Measurements from ENCODE around the gene SATB2. TPM values are rescaled to one million over a fixed set of nuclear protein-coding genes. Genes with fewer than 3 reads are reported as not detected.

SATB2 gene
- total RNA-seq, 1 donor, result 53.2 TPM

DNA sequence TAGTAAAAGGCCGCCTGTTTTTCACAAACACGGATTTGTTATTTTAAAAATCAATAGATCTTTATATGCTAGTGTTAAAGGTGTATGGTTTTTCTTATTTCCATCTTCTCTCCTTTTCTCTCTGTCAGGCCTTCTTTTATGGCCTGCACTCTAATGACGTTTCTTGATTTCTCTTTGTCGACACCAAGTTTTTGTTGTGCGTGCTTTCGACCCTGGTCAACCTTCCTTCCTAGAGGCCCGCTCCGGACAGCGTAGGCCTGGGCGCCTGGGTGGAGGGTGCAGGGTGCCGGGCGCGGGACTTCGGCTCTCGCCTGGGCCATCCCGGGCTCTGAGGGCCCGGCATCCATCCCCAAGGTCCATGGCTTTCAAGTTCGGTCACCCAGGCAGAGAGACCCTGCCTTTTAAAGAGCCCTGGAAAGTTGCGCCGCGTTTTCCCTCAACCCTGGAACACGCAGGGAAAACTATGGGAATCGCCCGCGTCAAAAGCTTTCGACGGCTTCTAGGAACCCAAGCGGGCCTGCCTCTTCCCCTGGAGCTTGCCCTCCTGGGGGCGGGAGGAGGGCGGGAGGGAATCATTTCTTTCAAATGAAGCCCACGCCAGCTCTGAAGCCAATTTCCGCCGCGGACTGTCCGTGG lies 4.1 kb upstream of the SATB2 start:
- H3K4me3 ChIP-seq (ENCODE audit: insufficient read depth, low read length), result peak overlapping the region; percentile 87
- no peaks in the 10 kb centered on the region for H3K9me3 ChIP-seq (ENCODE audit: low read depth, low read length)
- TF ChIP-seq, protein P1, sequence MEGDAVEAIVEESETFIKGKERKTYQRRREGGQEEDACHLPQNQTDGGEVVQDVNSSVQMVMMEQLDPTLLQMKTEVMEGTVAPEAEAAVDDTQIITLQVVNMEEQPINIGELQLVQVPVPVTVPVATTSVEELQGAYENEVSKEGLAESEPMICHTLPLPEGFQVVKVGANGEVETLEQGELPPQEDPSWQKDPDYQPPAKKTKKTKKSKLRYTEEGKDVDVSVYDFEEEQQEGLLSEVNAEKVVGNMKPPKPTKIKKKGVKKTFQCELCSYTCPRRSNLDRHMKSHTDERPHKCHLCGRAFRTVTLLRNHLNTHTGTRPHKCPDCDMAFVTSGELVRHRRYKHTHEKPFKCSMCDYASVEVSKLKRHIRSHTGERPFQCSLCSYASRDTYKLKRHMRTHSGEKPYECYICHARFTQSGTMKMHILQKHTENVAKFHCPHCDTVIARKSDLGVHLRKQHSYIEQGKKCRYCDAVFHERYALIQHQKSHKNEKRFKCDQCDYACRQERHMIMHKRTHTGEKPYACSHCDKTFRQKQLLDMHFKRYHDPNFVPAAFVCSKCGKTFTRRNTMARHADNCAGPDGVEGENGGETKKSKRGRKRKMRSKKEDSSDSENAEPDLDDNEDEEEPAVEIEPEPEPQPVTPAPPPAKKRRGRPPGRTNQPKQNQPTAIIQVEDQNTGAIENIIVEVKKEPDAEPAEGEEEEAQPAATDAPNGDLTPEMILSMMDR (IDR thresholded peaks at IDR 0.05; ENCODE audit: extremely low read depth, low read depth, low read length), result no peak
- peak; percentile 93 for DNase-seq (ENCODE audit: insufficient read length, low spot score, missing footprints)
- H3K27me3 ChIP-seq (ENCODE audit: insufficient read depth, low read length), result peaks cover 25% of the 10 kb centered on the region
- peaks cover 66% of the 10 kb centered on the region for H3K79me2 ChIP-seq (ENCODE audit: insufficient read depth, low read length)
- peak overlapping the region; percentile 96 for H2AFZ ChIP-seq (ENCODE audit: low read length)
- H3K4me1 ChIP-seq (ENCODE audit: insufficient read depth, low read length), result peaks cover 3% of the 10 kb centered on the region
- H3K4me2 ChIP-seq (ENCODE audit: insufficient read depth, low read length), result peak overlapping the region; percentile 97
- no peaks in the 10 kb centered on the region for H3K36me3 ChIP-seq (ENCODE audit: insufficient read depth, low read length)
- peaks cover 6% of the 10 kb centered on the region for H4K20me1 ChIP-seq (ENCODE audit: insufficient read depth, low read length)
- H3K27ac ChIP-seq (ENCODE audit: low read depth, low read length), result peak overlapping the region; percentile 88

DNA sequence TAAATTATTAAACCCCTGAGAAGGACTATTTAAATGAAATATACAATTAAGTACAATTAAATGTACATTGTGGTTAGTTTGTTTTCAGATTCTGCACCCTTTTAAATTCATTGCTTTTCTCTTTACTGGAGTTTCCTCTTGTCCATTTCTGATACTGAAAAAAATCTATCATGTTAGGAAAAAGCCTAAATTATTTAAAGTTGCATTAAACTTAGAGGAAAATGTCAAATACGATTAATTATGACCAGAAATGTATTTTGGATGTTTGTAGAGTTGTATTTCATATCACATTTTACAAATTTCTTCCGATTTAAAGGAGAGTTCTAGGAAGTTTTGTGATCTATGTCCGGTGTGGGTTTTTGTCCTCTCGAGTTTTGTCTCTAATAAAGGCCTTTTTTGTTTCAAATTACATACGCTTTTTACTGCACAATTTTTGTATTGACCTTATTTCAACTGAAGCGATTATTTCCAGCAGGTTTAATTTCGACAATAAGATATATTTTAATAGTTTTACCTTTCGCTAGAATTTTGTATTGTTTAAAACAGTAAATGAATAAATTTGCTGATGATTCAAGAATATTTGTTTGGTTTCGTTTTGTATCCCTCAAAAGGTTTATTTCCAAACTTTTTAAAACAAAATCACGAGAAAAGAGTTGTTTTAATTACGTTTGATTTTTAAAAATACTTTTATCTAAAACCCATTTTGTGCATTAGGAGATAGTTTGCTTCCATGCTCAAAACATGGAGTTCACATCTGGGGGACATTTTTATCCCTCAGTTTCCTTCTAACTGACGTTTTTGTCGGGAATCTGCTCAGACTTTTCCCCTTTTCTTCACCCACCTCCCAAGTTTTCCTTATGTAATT lies 3.3 kb upstream of the SATB2 start:
- TF ChIP-seq, protein P1 (IDR thresholded peaks at IDR 0.05; ENCODE audit: extremely low read depth, low read depth, low read length), result no peak
- DNase-seq (ENCODE audit: insufficient read length, low spot score, missing footprints), result peak; percentile 72

DNA sequence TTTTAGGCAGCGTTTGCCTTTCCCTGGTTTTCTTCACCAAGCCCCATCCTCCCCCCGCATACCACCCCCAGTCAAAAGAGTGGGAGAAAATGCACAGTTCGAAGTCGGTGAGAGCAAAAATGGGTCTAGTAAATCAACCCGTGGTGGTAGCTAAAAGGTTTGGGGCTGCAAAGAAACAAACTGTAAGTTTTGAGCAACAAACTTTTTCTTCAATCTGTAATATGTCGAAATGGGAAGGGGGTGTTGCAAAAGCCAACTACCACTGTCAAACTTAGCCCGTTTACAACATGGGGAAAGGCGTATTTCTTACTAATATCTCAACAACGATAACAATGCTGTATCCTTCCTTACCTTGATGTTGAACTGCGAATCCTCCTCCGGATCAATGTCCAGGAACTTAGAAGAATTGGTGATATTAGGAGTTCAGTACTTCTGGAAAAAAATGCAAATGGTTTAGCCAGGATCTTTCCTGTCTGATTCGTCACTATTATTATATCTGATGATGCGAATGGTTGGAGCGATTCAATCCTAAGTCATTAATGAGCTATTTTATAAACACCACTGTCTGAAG lies 2.4 kb upstream of the SATB2 start:
- Histone ChIP-seq H3K4me2 (ENCODE audit: insufficient read depth, low read length) (peak overlapping the region; percentile 97), H2AFZ (ENCODE audit: low read length) (peak overlapping the region; percentile 94), H3K4me3 (ENCODE audit: insufficient read depth, low read length) (peak overlapping the region; percentile 87), H3K36me3 (ENCODE audit: insufficient read depth, low read length) (no peaks in the 10 kb centered on the region), H3K79me2 (ENCODE audit: insufficient read depth, low read length) (peaks cover 83% of the 10 kb centered on the region), H3K9me3 (ENCODE audit: low read depth, low read length) (no peaks in the 10 kb centered on the region), H3K4me1 (ENCODE audit: insufficient read depth, low read length) (peaks cover 8% of the 10 kb centered on the region), H4K20me1 (ENCODE audit: insufficient read depth, low read length) (peaks cover 16% of the 10 kb centered on the region), H3K27me3 (ENCODE audit: insufficient read depth, low read length) (peaks cover 9% of the 10 kb centered on the region), H3K27ac (ENCODE audit: low read depth, low read length) (peak overlapping the region; percentile 88)
- TF ChIP-seq, protein P1 (IDR thresholded peaks at IDR 0.05; ENCODE audit: extremely low read depth, low read depth, low read length), result no peak
- DNase-seq (ENCODE audit: insufficient read length, low spot score, missing footprints), result peak; percentile 94

More for the DNA sequence above, 3.3 kb upstream of the SATB2 start:
- peaks cover 74% of the 10 kb centered on the region for H3K79me2 ChIP-seq (ENCODE audit: insufficient read depth, low read length)
- no peaks in the 10 kb centered on the region for H3K9me3 ChIP-seq (ENCODE audit: low read depth, low read length)
- peak overlapping the region; percentile 87 for H3K4me3 ChIP-seq (ENCODE audit: insufficient read depth, low read length)
- H3K4me2 ChIP-seq (ENCODE audit: insufficient read depth, low read length), result peak overlapping the region; percentile 97
- peaks cover 5% of the 10 kb centered on the region for H3K4me1 ChIP-seq (ENCODE audit: insufficient read depth, low read length)
- no peaks in the 10 kb centered on the region for H3K36me3 ChIP-seq (ENCODE audit: insufficient read depth, low read length)
- H3K27ac ChIP-seq (ENCODE audit: low read depth, low read length), result peak overlapping the region; percentile 88
- H3K27me3 ChIP-seq (ENCODE audit: insufficient read depth, low read length), result peaks cover 18% of the 10 kb centered on the region
- H2AFZ ChIP-seq (ENCODE audit: low read length), result no peak overlapping the region
- peaks cover 10% of the 10 kb centered on the region for H4K20me1 ChIP-seq (ENCODE audit: insufficient read depth, low read length)

Measured in osteoblast (primary cell).